Astrocyte of the cerebellum (primary cell): ENCODE data around the gene PTGES3L.
"Not testable (repeated sequence)": the region's sequence is repeated elsewhere in the genome, so short reads cannot be mapped to it uniquely, and the experiment has no call there.

Source experiments
- DNase-seq: peaks from one replicate; pipeline ENCODE4 v3.0.0-alpha.2; 2011; ENCODE audit warnings: low read depth
- H3K4me3 ChIP-seq: 2 replicates; pipeline ENCODE4 v1.5.1; 2011; ENCODE audit warnings: mild to moderate bottlenecking, low read depth, low read length, moderate library complexity
- CTCF ChIP-seq: IDR thresholded peaks from 2 replicates; pipeline ENCODE4 v1.5.1; 2012; ENCODE audit warnings: low read length, low read depth, moderate library complexity, mild to moderate bottlenecking; ENCODE audit errors: missing control alignments
- in situ Hi-C: cut with HindIII; loops from 2 replicates; pipeline ENCODE4 v1.10.0; 2017; ENCODE audit warnings: low sequenced_read_pairs

PTGES3L gene

DNA sequence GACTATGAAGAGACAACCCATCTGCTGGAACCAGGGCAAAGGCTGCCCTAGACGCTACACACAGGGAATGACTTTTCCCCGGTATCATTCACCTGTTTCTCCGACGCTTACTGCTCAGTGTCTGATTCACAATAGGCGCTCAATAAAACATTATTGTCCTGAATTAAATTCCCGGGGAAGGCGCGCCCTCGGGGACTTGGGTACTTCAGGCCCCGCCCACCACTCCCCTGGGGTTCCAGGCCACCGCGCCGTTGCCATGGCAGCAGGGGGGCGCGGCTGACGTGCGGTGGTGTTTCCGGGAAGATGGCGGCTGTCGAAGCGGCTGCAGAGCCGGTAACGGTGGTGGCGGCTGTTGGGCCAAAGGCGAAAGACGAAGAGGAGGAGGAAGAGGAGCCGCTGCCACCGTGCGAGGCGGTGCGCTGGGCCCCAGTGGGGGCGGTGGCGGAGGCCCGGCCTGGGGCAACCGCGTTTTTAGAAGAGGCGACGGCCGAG, 440 bp upstream of the PTGES3L start, which contains the start of gene RUNDC1:
Gene RUNDC1 (plus strand): TSS at position 292 of the 492 bp plus-strand sequence. CDS start 12 bp downstream, at position 304.
- in situ Hi-C loops, result no loop called here
- peak within 1 kb of the TSS; percentile 65 for H3K4me3 ChIP-seq
- no peak for TF ChIP-seq CTCF
- peak; percentile 52 for DNase-seq

GRCh38 chr17:42975701-42976100, 4.2 kb downstream of the PTGES3L start:
- in situ Hi-C loops, result loop anchor here (5.0 kb wide), 1 partner anchor 42 kb away; no protein-coding TSS in a partner anchor
- not testable (repeated sequence) for H3K4me3 ChIP-seq, DNase-seq

DNA sequence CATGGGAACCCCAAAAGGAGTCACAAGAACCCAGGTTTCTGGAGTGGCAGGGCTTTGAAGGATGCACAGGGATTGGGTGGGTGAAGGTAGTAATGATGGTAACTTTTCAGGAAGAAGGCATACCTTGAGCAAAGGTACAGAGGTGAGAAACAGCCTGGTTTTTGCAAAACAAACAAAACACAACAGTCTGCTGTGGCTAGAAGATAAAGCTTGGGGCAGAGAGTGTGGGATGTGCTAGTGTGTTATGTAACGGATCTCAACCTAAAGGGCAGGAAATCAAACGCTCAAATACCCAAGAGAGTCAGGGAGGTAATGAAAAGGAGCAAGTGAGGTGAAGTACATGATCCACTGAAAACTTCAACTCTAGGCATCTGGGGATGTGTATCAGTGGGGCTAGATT, 4.6 kb downstream of the PTGES3L start:
- H3K4me3 ChIP-seq, result no peak overlapping the region
- no peak for TF ChIP-seq CTCF
- no peak for DNase-seq
- in situ Hi-C loops, result loop anchor here (5.0 kb wide), 1 partner anchor 42 kb away; no protein-coding TSS in a partner anchor

- DNase-seq, in situ Hi-C loops, H3K4me3 ChIP-seq: not testable (repeated sequence)
Measured at GRCh38 chr17:42973323-42973722, 6.6 kb downstream of the PTGES3L start.

GRCh38 chr17:42971589-42971988, 8.3 kb downstream of the PTGES3L start:
- in situ Hi-C loops, result no loop called here
- TF ChIP-seq CTCF, result no peak
- no peak for DNase-seq
- no peak overlapping the region for H3K4me3 ChIP-seq

- DNase-seq, result no peak
- in situ Hi-C loops, result no loop called here
- H3K4me3 ChIP-seq, result no peak overlapping the region
- no peak for TF ChIP-seq CTCF
Measured at GRCh38 chr17:42969001-42969581, 10.8 kb downstream of the PTGES3L start.

DNA sequence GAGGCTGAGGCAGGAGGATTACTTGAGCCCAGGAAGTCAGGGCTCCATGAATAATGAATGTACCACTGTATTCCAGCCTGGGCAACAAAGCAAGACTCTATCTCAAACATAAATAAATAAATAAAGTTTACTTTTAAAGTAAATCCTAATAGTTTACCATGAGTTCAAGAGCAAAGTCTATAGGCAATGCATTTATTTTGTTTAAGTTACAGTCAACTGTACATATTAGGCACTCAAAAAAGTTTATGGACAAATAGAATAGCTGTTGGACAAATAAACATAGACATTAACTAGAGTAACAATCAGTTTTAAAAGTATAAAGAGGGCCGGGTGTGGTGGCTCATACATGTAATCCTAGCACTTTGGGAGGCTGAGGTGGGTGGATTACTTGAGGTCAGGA, 12.0 kb downstream of the PTGES3L start:
- H3K4me3 ChIP-seq, result no peak overlapping the region
- no peak for DNase-seq
- in situ Hi-C loops, result no loop called here
- TF ChIP-seq CTCF, result no peak
